ENCODE results near the gene SF3B5. TPM values are rescaled to one million over a fixed set of nuclear protein-coding genes. Genes with fewer than 3 reads are reported as not detected.
A peak's percentile ranks its signal among the peaks of the same experiment; 100 is the strongest.
"Not testable (repeated sequence)": the region's sequence is repeated elsewhere in the genome, so short reads cannot be mapped to it uniquely, and the experiment has no call there.

SF3B5 gene
- total RNA-seq, 1 donor from 2014 or later: 112 TPM

- Mint-ChIP-seq H3K27ac (peak overlapping the region; percentile 99), H3K9me3 (no peaks in the 10 kb centered on the region), H3K36me3 (no peaks in the 10 kb centered on the region), H3K4me1 (peaks cover 19% of the 10 kb centered on the region), H3K27me3 (ENCODE audit: low read depth) (peaks cover 5% of the 10 kb centered on the region), H3K4me3 (peak overlapping the region; percentile 99)
- no peak for DNase-seq (ENCODE audit: low spot score in 2 of 2, unreplicated experiment in 2 of 2)
- TF ChIP-seq CTCF (IDR thresholded peaks at IDR 0.05; ENCODE audit: unreplicated experiment): no peak
These were observed 1.7 kb downstream of the SF3B5 start for GRCh38 chr6:144093658-144094057.

- H3K9me3 Mint-ChIP-seq: no peaks in the 10 kb centered on the region
- H3K27ac Mint-ChIP-seq: peak overlapping the region; percentile 61
- H3K36me3 Mint-ChIP-seq: no peaks in the 10 kb centered on the region
- H3K4me1 Mint-ChIP-seq: peaks cover 19% of the 10 kb centered on the region
- TF ChIP-seq CTCF (IDR thresholded peaks at IDR 0.05; ENCODE audit: unreplicated experiment): no peak
- H3K4me3 Mint-ChIP-seq: peak overlapping the region; percentile 99
- H3K27me3 Mint-ChIP-seq (ENCODE audit: low read depth): peaks cover 1% of the 10 kb centered on the region
- DNase-seq (ENCODE audit: low spot score in 2 of 2, unreplicated experiment in 2 of 2): no peak
These were observed 2.1 kb downstream of the SF3B5 start for GRCh38 chr6:144093236-144093635.

- Mint-ChIP-seq H3K4me3 (no peak overlapping the region), H3K9me3 (no peaks in the 10 kb centered on the region), H3K36me3 (peaks cover 1% of the 10 kb centered on the region), H3K27ac (no peak overlapping the region), H3K27me3 (ENCODE audit: low read depth) (no peaks in the 10 kb centered on the region), H3K4me1 (peaks cover 17% of the 10 kb centered on the region)
- TF ChIP-seq CTCF (IDR thresholded peaks at IDR 0.05; ENCODE audit: unreplicated experiment): no peak
- no peak for DNase-seq (ENCODE audit: low spot score in 2 of 2, unreplicated experiment in 2 of 2)
These were observed 5.0 kb downstream of the SF3B5 start for GRCh38 chr6:144090384-144090783.

- H3K4me3 Mint-ChIP-seq: no peak overlapping the region
- peaks cover 5% of the 10 kb centered on the region for H3K36me3 Mint-ChIP-seq
- TF ChIP-seq CTCF (IDR thresholded peaks at IDR 0.05; ENCODE audit: unreplicated experiment): no peak
- no peaks in the 10 kb centered on the region for H3K27me3 Mint-ChIP-seq (ENCODE audit: low read depth)
- no peak for DNase-seq (ENCODE audit: low spot score in 2 of 2, unreplicated experiment in 2 of 2)
- H3K9me3 Mint-ChIP-seq: no peaks in the 10 kb centered on the region
- H3K27ac Mint-ChIP-seq: no peak overlapping the region
- H3K4me1 Mint-ChIP-seq: no peaks in the 10 kb centered on the region
These were observed 7.5 kb downstream of the SF3B5 start for GRCh38 chr6:144087789-144088426.

GRCh38 chr6:144086959-144087358 lies 8.4 kb downstream of the SF3B5 start:
- no peaks in the 10 kb centered on the region for H3K9me3 Mint-ChIP-seq
- no peaks in the 10 kb centered on the region for H3K27me3 Mint-ChIP-seq (ENCODE audit: low read depth)
- DNase-seq (ENCODE audit: low spot score in 2 of 2, unreplicated experiment in 2 of 2): no peak
- peaks cover 5% of the 10 kb centered on the region for H3K36me3 Mint-ChIP-seq
- H3K4me1 Mint-ChIP-seq: no peaks in the 10 kb centered on the region
- no peak for TF ChIP-seq CTCF (IDR thresholded peaks at IDR 0.05; ENCODE audit: unreplicated experiment)
- H3K4me3 Mint-ChIP-seq: no peak overlapping the region
- H3K27ac Mint-ChIP-seq: no peak overlapping the region

GRCh38 chr6:144083172-144083571 lies 12.2 kb downstream of the SF3B5 start:
- Mint-ChIP-seq H3K36me3 (peaks cover 5% of the 10 kb centered on the region), H3K4me3 (no peak overlapping the region), H3K27me3 (ENCODE audit: low read depth) (no peaks in the 10 kb centered on the region), H3K4me1 (no peaks in the 10 kb centered on the region), H3K27ac (no peak overlapping the region), H3K9me3 (no peaks in the 10 kb centered on the region)
- no peak for DNase-seq (ENCODE audit: low spot score in 2 of 2, unreplicated experiment in 2 of 2)
- TF ChIP-seq CTCF (IDR thresholded peaks at IDR 0.05; ENCODE audit: unreplicated experiment): no peak

- not testable (repeated sequence) for H3K4me1 Mint-ChIP-seq; H3K27ac Mint-ChIP-seq; H3K9me3 Mint-ChIP-seq; H3K27me3 Mint-ChIP-seq (ENCODE audit: low read depth); H3K4me3 Mint-ChIP-seq; H3K36me3 Mint-ChIP-seq; DNase-seq (ENCODE audit: low spot score in 2 of 2, unreplicated experiment in 2 of 2)
These were observed 13.0 kb downstream of the SF3B5 start for GRCh38 chr6:144082412-144082811.
